GM23338 (cell line): ENCODE measurements around the gene RYR3. TPM values are rescaled to one million over a fixed set of nuclear protein-coding genes. Genes with fewer than 3 reads are reported as not detected.

Experiments used
- ATAC-seq: fragments of 200-7000 bp; cut with Tn5 transposase; 3 replicates; pipeline ENCODE4 v1.9.1; 2020
- DNase-seq: peaks from one replicate; pipeline ENCODE4 v3.0.0-alpha.2; 2015; ENCODE audit warnings: low spot score
- H2AFZ ChIP-seq: fragments of 200-600 bp; sonication (generic); 2 replicates; pipeline ENCODE4 v1.8.0; 2016; ENCODE audit warnings: antibody characterized with exemption, mild to moderate bottlenecking, moderate library complexity
- H3F3A ChIP-seq: fragments of 200-600 bp; sonication (generic); replicated peaks from 2 replicates; pipeline ENCODE4 v1.8.0; 2017; ENCODE audit warnings: antibody characterized with exemption, mixed run types, low read depth
- H3K27ac ChIP-seq: fragments of 200-600 bp; sonication (generic); 2 replicates; pipeline ENCODE4 v1.6.1; 2016; ENCODE audit warnings: low read depth
- H3K27me3 ChIP-seq: fragments of 200-600 bp; sonication (generic); 2 replicates; pipeline ENCODE4 v1.8.0; 2016; ENCODE audit warnings: mild to moderate bottlenecking, mixed run types, moderate library complexity; ENCODE audit not compliant: insufficient read depth
- H3K36me3 ChIP-seq: fragments of 200-600 bp; sonication (generic); 2 replicates; pipeline ENCODE4 v1.8.0; 2016; ENCODE audit warnings: mild to moderate bottlenecking; ENCODE audit not compliant: insufficient read depth
- H3K4me1 ChIP-seq: fragments of 200-600 bp; sonication (generic); 2 replicates; pipeline ENCODE4 v1.8.0; 2016; ENCODE audit warnings: mild to moderate bottlenecking, moderate library complexity; ENCODE audit not compliant: insufficient read depth
- H3K4me2 ChIP-seq: fragments of 200-600 bp; sonication (generic); 2 replicates; pipeline ENCODE4 v1.7.1; 2017; ENCODE audit warnings: mixed run types
- H3K4me3 ChIP-seq: fragments of 200-600 bp; sonication (generic); 2 replicates; pipeline ENCODE4 v1.6.1; 2016; ENCODE audit warnings: mixed run types
- H3K79me2 ChIP-seq: fragments of 200-600 bp; sonication (generic); replicated peaks from 2 replicates; pipeline ENCODE4 v1.8.0; 2017; ENCODE audit warnings: mild to moderate bottlenecking; ENCODE audit not compliant: insufficient read depth
- H3K9me2 ChIP-seq: fragments of 200-600 bp; sonication (generic); 2 replicates; pipeline ENCODE4 v1.8.0; 2017; ENCODE audit not compliant: insufficient read depth
- H4K20me1 ChIP-seq: fragments of 200-600 bp; sonication (generic); replicated peaks from 2 replicates; pipeline ENCODE4 v1.8.0; 2017; ENCODE audit warnings: mild to moderate bottlenecking; ENCODE audit not compliant: insufficient read depth
- H3K27ac Mint-ChIP-seq: 2 replicates; pipeline ENCODE4 v1.8.0; 2020; ENCODE audit warnings: inconsistent platforms, mild to moderate bottlenecking, moderate library complexity, mixed read lengths
- H3K27me3 Mint-ChIP-seq: 3 replicates; pipeline ENCODE4 v1.8.0; 2022; ENCODE audit warnings: low read depth, mild to moderate bottlenecking, moderate library complexity, mixed read lengths, inconsistent platforms; ENCODE audit not compliant: insufficient read depth, poor library complexity
- H3K36me3 Mint-ChIP-seq: 3 replicates; pipeline ENCODE4 v1.8.0; 2021; ENCODE audit warnings: low read depth, mild to moderate bottlenecking, inconsistent platforms, moderate library complexity, mixed read lengths
- H3K4me1 Mint-ChIP-seq: 3 replicates; pipeline ENCODE4 v1.8.0; 2020; ENCODE audit warnings: mild to moderate bottlenecking, inconsistent platforms, mixed read lengths
- H3K4me3 Mint-ChIP-seq: 3 replicates; pipeline ENCODE4 v1.8.0; 2021; ENCODE audit warnings: moderate library complexity, mild to moderate bottlenecking, inconsistent platforms, mixed read lengths
- H3K9me3 Mint-ChIP-seq: 3 replicates; pipeline ENCODE4 v1.8.0; 2020; ENCODE audit warnings: moderate library complexity, mild to moderate bottlenecking, inconsistent platforms, mixed read lengths
- CTCF ChIP-seq, 2 experiments: fragments of 200-600 bp in 1 of 2; sonication (generic) in 1 of 2; conservative IDR thresholded peaks; 2 replicates each; pipeline versions ENCODE4 v1.5.1 to v1.6.1; 2016 to 2017; ENCODE audit warnings: antibody characterized with exemption in 2 of 2, low read depth in 2 of 2, mild to moderate bottlenecking in 2 of 2, moderate library complexity in 1 of 2
- EZH2phosphoT487 ChIP-seq: fragments of 200-600 bp; sonication (generic); IDR thresholded peaks from one replicate; pipeline ENCODE4 v1.8.1; 2018; ENCODE audit warnings: antibody characterized with exemption; ENCODE audit not compliant: unreplicated experiment
- JUNB ChIP-seq: IDR thresholded peaks from one replicate; pipeline ENCODE4 v1.6.1; 2016; ENCODE audit warnings: antibody characterized with exemption; ENCODE audit not compliant: unreplicated experiment
- REST ChIP-seq: IDR thresholded peaks from one replicate; pipeline ENCODE4 v1.6.1; 2018; ENCODE audit warnings: antibody characterized with exemption; ENCODE audit not compliant: unreplicated experiment
- STAT1 ChIP-seq: IDR thresholded peaks from one replicate; pipeline ENCODE4 v1.6.1; 2016; ENCODE audit warnings: antibody characterized with exemption; ENCODE audit not compliant: unreplicated experiment
- ZNF114 ChIP-seq: fragments of 250-450 bp; sonication (Bioruptor Pico); IDR thresholded peaks from 2 replicates; pipeline ENCODE4 v1.5.0; 2020; ENCODE audit warnings: mild to moderate bottlenecking, moderate library complexity
- ZNF331 ChIP-seq: fragments of 250-450 bp; sonication (Bioruptor Pico); IDR thresholded peaks from 2 replicates; pipeline ENCODE4 v1.5.0; 2020; ENCODE audit warnings: low read depth, mild to moderate bottlenecking, moderate library complexity
- ZNF462 ChIP-seq: fragments of 250-450 bp; sonication (Bioruptor Pico); IDR thresholded peaks from 2 replicates; pipeline ENCODE4 v1.5.0; 2020; ENCODE audit warnings: mild to moderate bottlenecking, moderate library complexity
- polyA plus RNA-seq: library from polyadenylated mRNA; unstranded; fragments of >200 nt; fragmentation: Nextera tagmentation; extraction: Ambion mirVana; gene quantifications from 2 replicates; pipeline ENCODE4 v1.2.1, GENCODE V29; 2016
- total RNA-seq: library from RNA; depleted of rRNA; stranded (reverse); fragments of >200 nt; shearing (Covaris generic); gene quantifications from 2 replicates; pipeline ENCODE4 v1.2.3, GENCODE V29; 2014

Gene RYR3
- total and polyA plus RNA-seq, 2 experiments from 2014 or later = 1.1 to 1.2 TPM

GRCh38 chr15:33581032-33581431, 270.3 kb downstream of the RYR3 start (continued):
- TF ChIP-seq ZNF462 (CRISPR knock-in tag) (no peak), ZNF331 (CRISPR knock-in tag) (no peak), CTCF (conservative IDR thresholded peaks at IDR 0.05; ENCODE audit: low read depth in 2 of 2) (no peak), EZH2phosphoT487 (no peak)

- Histone ChIP-seq H3F3A (no peaks in the 10 kb centered on the region), H3K4me1 (peaks cover 7% of the 10 kb centered on the region), H2AFZ (no peak overlapping the region), H3K4me3 (no peak overlapping the region), H3K27ac (no peak overlapping the region), H3K4me2 (no peak overlapping the region), H3K9me2 (0 out of 2 replicates have a peak, but pooled peaks cover 2% of the 10 kb centered on the region), H3K79me2 (no peaks in the 10 kb centered on the region), H3K27me3 (no peaks in the 10 kb centered on the region), H3K36me3 (no peaks in the 10 kb centered on the region), H4K20me1 (no peaks in the 10 kb centered on the region)
- no peak overlapping the region; the same call in 1 of the 2 replicates for H3K27ac Mint-ChIP-seq
- H3K4me1 Mint-ChIP-seq = peaks cover 24% of the 10 kb centered on the region
- no peak overlapping the region for H3K4me3 Mint-ChIP-seq
- peaks cover 2% of the 10 kb centered on the region for H3K27me3 Mint-ChIP-seq
- H3K36me3 Mint-ChIP-seq = no peaks in the 10 kb centered on the region
- no peak for ATAC-seq
- no peak for TF ChIP-seq STAT1
- no peak for TF ChIP-seq REST
- no peak for TF ChIP-seq ZNF114 (CRISPR knock-in tag)
- TF ChIP-seq JUNB = no peak
- TF ChIP-seq CTCF (conservative IDR thresholded peaks at IDR 0.05; ENCODE audit: low read depth in 2 of 2) = no peak
- TF ChIP-seq ZNF331 (CRISPR knock-in tag) = no peak
- DNase-seq = no peak
- no peaks in the 10 kb centered on the region for H3K9me3 Mint-ChIP-seq
These were observed 274.0 kb downstream of the RYR3 start for GRCh38 chr15:33584797-33585196.
